Psoas muscle (tissue), 8 donors: ENCODE results near the gene TMPRSS6. TPM values are rescaled to one million over a fixed set of nuclear protein-coding genes. Genes with fewer than 3 reads are reported as not detected.

Experiments
- ATAC-seq, 4 donors: fragments of 200-7000 bp; cut with Tn5 transposase; one replicate each; pipeline ENCODE4 v1.9.1; 2020; ENCODE audit warnings: moderate library complexity in 3 of 4, mild to moderate bottlenecking in 2 of 4
- DNase-seq, 2 donors: peaks; one replicate each; pipeline ENCODE4 v3.0.0-alpha.2; 2020
- H3K27ac ChIP-seq: fragments of 200-600 bp; one replicate; pipeline ENCODE4 v1.8.0; 2022
- H3K27me3 ChIP-seq, 3 donors: fragments of 200-600 bp in 1 of 3; one replicate each; pipeline versions ENCODE4 v1.6.1 to v1.8.0; 2013 to 2022; ENCODE audit warnings: low read length in 2 of 3, mild to moderate bottlenecking in 2 of 3, moderate library complexity in 1 of 3; ENCODE audit not compliant: insufficient read depth in 3 of 3
- H3K36me3 ChIP-seq, 2 donors: fragments of 200-600 bp in 1 of 2; one replicate each; pipeline versions ENCODE4 v1.6.1 to v1.8.0; 2013 to 2022; ENCODE audit warnings: low read depth in 1 of 2, mild to moderate bottlenecking in 1 of 2, moderate library complexity in 1 of 2; ENCODE audit not compliant: insufficient read depth in 1 of 2
- H3K4me1 ChIP-seq: fragments of 200-600 bp; one replicate; pipeline ENCODE4 v1.8.0; 2022
- H3K4me3 ChIP-seq: fragments of 200-600 bp; one replicate; pipeline ENCODE4 v1.8.0; 2022; ENCODE audit warnings: mild to moderate bottlenecking
- H3K9me3 ChIP-seq: fragments of 200-600 bp; one replicate; pipeline ENCODE4 v1.8.0; 2022
- WGBS, 3 donors: extraction: QIAGEN DNeasy Blood & Tissue Kit; methylation state at CpG; one replicate each; pipeline versions ENCODE4 v1.1.6 to v1.1.7; 2013; 5-methylcytosine and 5-hydroxymethylcytosine counted together
- intact Hi-C, 2 donors: fragments of 100-400 bp; cut with DNase I; formaldehyde crosslinking; loops; one replicate each; pipeline versions ENCODE4 v1.11.0 to v1.14.2; 2022
- polyA plus RNA-seq, 3 donors: library from polyadenylated mRNA; stranded (reverse); fragments of 200-250 nt; gene quantifications; one replicate each; pipeline ENCODE4 v1.2.3, GENCODE V29; 2013
- total RNA-seq, 4 donors: library from RNA; stranded (reverse); fragmentation: NEBNext Ultra II Directional in 2 of 4; extraction: Animal tissue kit (Norgen Biotek cat#: 25700) in 2 of 4; gene quantifications; one replicate each; pipeline versions ENCODE4 v1.2.1 to v1.2.4, GENCODE V29; 2021 to 2023
- TF ChIP-seq, protein P1 (sequence below): fragments of 200-600 bp; IDR thresholded peaks from one replicate; pipeline ENCODE4 v1.8.0; 2022; ENCODE audit warnings: antibody characterized with exemption
- donor health status: healthy with polysubstance abuse.
- donor health status: DM: no; HTN: no; CAD: no; lungs with moderate emphysema.
- donor health status: Bipolar disorder and iron deficiency.
- donor health status: healthy.
- donor health status: DM: yes; HTN: yes; CAD: no.
- donor health status: DM: no; HTN: no; CAD: no.
- donor health status: DM: no; HTN: no; CAD: no.
- donor health status: DM: yes; HTN: yes; CAD: no.

The TMPRSS6 gene
- total and polyA plus RNA-seq, 7 donors: not detected

DNA sequence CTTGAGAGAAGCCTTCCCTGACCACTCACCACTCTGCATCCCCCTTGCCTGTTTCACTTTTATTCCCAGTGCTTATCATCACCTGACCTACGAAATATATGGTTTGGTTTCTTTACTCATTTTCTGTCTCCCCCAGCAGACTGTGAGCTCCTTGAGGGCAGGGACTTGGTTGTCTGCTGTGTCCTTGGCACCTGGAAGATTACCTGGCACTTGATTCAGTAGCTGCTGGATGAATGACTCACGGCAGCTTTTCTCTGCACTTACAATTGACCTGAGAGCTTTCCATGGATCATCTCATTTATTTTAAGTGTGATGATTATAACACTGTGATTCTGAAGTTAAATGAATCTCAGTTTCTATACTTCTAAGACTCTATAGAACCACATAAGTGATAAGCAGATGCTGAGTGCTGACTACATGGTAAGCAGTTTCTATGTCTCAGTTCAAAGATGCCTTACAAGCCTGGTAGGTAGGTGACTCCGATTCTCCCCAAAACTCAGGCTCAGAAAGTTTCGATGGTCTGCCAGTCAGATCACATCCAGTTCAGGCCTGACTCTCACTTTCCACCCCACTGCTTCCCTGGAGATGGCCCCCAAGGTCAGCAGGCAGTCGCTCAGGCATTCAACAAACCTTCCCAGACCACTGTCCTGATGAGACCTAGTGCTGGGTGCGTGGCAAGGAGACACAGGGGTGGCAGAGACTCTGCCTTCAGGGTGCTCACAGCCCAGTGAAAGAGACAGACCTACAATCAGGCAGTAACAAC lies 28.6 kb upstream of the TMPRSS6 start:
- WGBS, 3 donors: 71 to 78% (median 72%) methylated on average over 6 of the region's 6 CpGs
- H3K27ac ChIP-seq: no peak overlapping the region
- no peaks in the 10 kb centered on the region for H3K9me3 ChIP-seq
- DNase-seq (no peak), ATAC-seq (no peak)
- TF ChIP-seq, protein P1, sequence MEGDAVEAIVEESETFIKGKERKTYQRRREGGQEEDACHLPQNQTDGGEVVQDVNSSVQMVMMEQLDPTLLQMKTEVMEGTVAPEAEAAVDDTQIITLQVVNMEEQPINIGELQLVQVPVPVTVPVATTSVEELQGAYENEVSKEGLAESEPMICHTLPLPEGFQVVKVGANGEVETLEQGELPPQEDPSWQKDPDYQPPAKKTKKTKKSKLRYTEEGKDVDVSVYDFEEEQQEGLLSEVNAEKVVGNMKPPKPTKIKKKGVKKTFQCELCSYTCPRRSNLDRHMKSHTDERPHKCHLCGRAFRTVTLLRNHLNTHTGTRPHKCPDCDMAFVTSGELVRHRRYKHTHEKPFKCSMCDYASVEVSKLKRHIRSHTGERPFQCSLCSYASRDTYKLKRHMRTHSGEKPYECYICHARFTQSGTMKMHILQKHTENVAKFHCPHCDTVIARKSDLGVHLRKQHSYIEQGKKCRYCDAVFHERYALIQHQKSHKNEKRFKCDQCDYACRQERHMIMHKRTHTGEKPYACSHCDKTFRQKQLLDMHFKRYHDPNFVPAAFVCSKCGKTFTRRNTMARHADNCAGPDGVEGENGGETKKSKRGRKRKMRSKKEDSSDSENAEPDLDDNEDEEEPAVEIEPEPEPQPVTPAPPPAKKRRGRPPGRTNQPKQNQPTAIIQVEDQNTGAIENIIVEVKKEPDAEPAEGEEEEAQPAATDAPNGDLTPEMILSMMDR: no peak
- H3K27me3 ChIP-seq: peaks cover 0 to 5% (median 2%) of the 10 kb centered on the region in 3 donors
- no peak overlapping the region for H3K4me3 ChIP-seq
- no peaks in the 10 kb centered on the region for H3K4me1 ChIP-seq
- H3K36me3 ChIP-seq: no peaks in the 10 kb centered on the region
- intact Hi-C loops: no loop called here

DNA sequence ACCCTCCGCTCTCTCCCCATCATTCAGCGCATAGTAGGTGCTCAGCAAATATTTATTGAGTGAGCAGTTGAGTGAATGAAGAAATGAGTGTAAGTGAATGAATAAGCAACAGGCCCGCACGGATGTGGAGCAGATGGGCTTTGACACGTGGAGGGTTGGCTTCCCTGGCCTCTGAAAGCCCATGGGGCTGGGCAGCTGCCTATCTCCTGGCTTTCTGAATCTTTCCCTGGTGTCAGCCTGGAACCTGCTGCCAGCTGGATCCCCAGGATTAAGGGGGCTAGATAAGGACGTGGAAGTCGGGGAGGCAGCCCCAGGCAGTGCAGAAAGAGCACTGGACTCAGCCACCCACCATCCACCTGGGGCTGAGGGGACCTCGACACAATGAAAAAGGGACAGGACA lies 27.6 kb upstream of the TMPRSS6 start:
- no peak for DNase-seq
- no peaks in the 10 kb centered on the region for H3K9me3 ChIP-seq
- no peaks in the 10 kb centered on the region for H3K4me1 ChIP-seq
- 45 to 62% (median 55%) methylated on average over 8 of the region's 8 CpGs for WGBS, 3 donors
- peaks cover 0 to 5% (median 2%) of the 10 kb centered on the region in 3 donors for H3K27me3 ChIP-seq
- H3K36me3 ChIP-seq: no peaks in the 10 kb centered on the region
- no peak overlapping the region for H3K27ac ChIP-seq
- ATAC-seq: no peak
- TF ChIP-seq, protein P1: no peak
- intact Hi-C loops: no loop called here
- no peak overlapping the region for H3K4me3 ChIP-seq

DNA sequence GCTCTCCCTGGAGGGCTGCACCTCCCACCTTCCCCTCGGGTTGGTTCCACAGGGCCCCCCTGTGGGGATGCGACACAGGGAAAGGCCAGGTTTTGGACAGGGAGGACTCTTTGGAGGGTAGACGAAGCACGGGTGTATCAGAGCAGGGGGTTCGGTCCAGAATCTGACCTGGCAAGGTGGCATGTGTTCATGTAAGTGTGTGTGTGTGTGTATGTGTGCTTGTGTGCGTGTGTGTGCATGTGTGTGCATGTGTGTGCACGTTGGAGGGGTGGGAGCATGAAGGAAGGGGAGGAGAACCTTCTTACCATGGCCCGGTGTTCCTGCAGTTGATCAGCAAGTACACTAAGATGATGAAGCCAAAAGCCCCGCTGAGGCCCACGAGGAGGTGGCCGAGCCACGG lies 25.5 kb upstream of the TMPRSS6 start:
- TF ChIP-seq, protein P1: no peak
- no peak for DNase-seq
- H3K27ac ChIP-seq: no peak overlapping the region
- intact Hi-C loops: no loop called here
- no peak for ATAC-seq
- no peaks in the 10 kb centered on the region for H3K36me3 ChIP-seq
- H3K27me3 ChIP-seq: peaks cover 0 to 2% (median under 1%) of the 10 kb centered on the region in 3 donors
- 72 to 88% (median 75%) methylated on average over 12 of the region's 12 CpGs for WGBS, 3 donors
- H3K4me1 ChIP-seq: no peaks in the 10 kb centered on the region
- H3K4me3 ChIP-seq: no peak overlapping the region
- no peaks in the 10 kb centered on the region for H3K9me3 ChIP-seq

DNA sequence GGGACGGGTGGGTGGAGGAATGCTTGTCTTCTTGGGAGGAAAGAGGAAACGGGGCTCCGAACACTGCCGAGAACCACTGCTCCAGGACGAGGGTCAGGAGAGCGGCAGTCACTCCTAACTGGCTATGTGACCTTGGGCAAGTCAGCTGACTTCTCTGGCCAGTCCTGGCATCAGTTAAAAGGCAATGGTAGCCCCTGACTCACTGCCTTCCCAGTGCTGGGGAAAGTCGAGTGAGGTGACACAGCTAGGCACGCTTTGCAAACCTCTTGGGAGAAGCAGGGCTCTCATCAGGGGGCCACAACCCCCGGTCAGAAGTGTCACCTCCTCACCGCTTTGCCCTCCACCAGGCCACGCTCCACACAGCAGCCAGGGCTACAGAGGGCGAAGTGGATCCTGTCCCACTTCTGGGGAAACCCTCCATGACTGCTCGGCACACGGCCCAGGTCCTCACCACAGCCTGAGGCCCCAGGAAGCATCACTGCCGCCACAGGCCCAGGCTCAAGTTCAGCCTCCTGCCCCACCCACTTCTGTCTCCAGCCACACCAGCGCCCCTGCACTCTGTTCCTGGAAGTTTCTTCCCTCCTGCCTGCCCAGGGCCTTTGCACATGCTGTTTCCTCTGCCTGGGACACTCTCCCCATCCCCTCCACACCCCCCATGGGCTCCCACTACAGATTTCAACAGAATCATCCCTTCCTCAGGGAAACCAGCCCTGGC lies 23.9 kb upstream of the TMPRSS6 start:
- H3K27me3 ChIP-seq: peaks cover 0 to 2% (median 2%) of the 10 kb centered on the region in 3 donors
- H3K4me1 ChIP-seq: no peaks in the 10 kb centered on the region
- H3K9me3 ChIP-seq: no peaks in the 10 kb centered on the region
- intact Hi-C loops: no loop called here
- no peak overlapping the region for H3K27ac ChIP-seq
- ATAC-seq: no peak
- H3K4me3 ChIP-seq: no peak overlapping the region
- TF ChIP-seq, protein P1: no peak
- 65 to 72% (median 69%) methylated on average over 15 to 16 of the region's 16 CpGs for WGBS, 3 donors
- no peaks in the 10 kb centered on the region for H3K36me3 ChIP-seq
- no peak for DNase-seq
